ENCODE data around the gene UBASH3B.
"Not testable (repeated sequence)": the region's sequence is repeated elsewhere in the genome, so short reads cannot be mapped to it uniquely, and the experiment has no call there.

Gene UBASH3B

GRCh38 chr11:122717264-122717867, 61.8 kb downstream of the UBASH3B start:
- H3K9ac ChIP-seq (ENCODE audit: low read length) = no peak overlapping the region
- H3K27me3 ChIP-seq (ENCODE audit: control insufficient read depth, insufficient read depth, low read length) = no peaks in the 10 kb centered on the region
- no peak overlapping the region for H3K4me3 ChIP-seq (ENCODE audit: low read length)
- no peaks in the 10 kb centered on the region for H3K36me3 ChIP-seq (ENCODE audit: control insufficient read depth, insufficient read depth, low read length)
- H3K9me3 ChIP-seq (ENCODE audit: control insufficient read depth, low read length) = no peaks in the 10 kb centered on the region
- no peaks in the 10 kb centered on the region for H3K4me1 ChIP-seq (ENCODE audit: control insufficient read depth, insufficient read depth, low read length)

GRCh38 chr11:122720107-122720881, 64.8 kb downstream of the UBASH3B start:
- H3K9me3 ChIP-seq (ENCODE audit: control insufficient read depth, low read length) = no peaks in the 10 kb centered on the region
- H3K4me3 ChIP-seq (ENCODE audit: low read length) = no peak overlapping the region
- H3K36me3 ChIP-seq (ENCODE audit: control insufficient read depth, insufficient read depth, low read length) = no peaks in the 10 kb centered on the region
- H3K4me1 ChIP-seq (ENCODE audit: control insufficient read depth, insufficient read depth, low read length) = no peaks in the 10 kb centered on the region
- H3K27me3 ChIP-seq (ENCODE audit: control insufficient read depth, insufficient read depth, low read length) = no peaks in the 10 kb centered on the region
- no peak overlapping the region for H3K9ac ChIP-seq (ENCODE audit: low read length)

- no peaks in the 10 kb centered on the region for H3K27me3 ChIP-seq (ENCODE audit: control insufficient read depth, insufficient read depth, low read length)
- no peaks in the 10 kb centered on the region for H3K9me3 ChIP-seq (ENCODE audit: control insufficient read depth, low read length)
- no peaks in the 10 kb centered on the region for H3K36me3 ChIP-seq (ENCODE audit: control insufficient read depth, insufficient read depth, low read length)
- H3K4me1 ChIP-seq (ENCODE audit: control insufficient read depth, insufficient read depth, low read length) = no peaks in the 10 kb centered on the region
- H3K9ac ChIP-seq (ENCODE audit: low read length) = no peak overlapping the region
- H3K4me3 ChIP-seq (ENCODE audit: low read length) = no peak overlapping the region
These were observed 65.9 kb downstream of the UBASH3B start for GRCh38 chr11:122721201-122721963.

GRCh38 chr11:122721964-122722266, 66.4 kb downstream of the UBASH3B start:
- no peak overlapping the region for H3K4me3 ChIP-seq (ENCODE audit: low read length)
- no peaks in the 10 kb centered on the region for H3K27me3 ChIP-seq (ENCODE audit: control insufficient read depth, insufficient read depth, low read length)
- H3K9ac ChIP-seq (ENCODE audit: low read length) = no peak overlapping the region
- no peaks in the 10 kb centered on the region for H3K9me3 ChIP-seq (ENCODE audit: control insufficient read depth, low read length)
- H3K36me3 ChIP-seq (ENCODE audit: control insufficient read depth, insufficient read depth, low read length) = no peaks in the 10 kb centered on the region
- no peaks in the 10 kb centered on the region for H3K4me1 ChIP-seq (ENCODE audit: control insufficient read depth, insufficient read depth, low read length)

GRCh38 chr11:122723106-122723505, 67.6 kb downstream of the UBASH3B start:
- no peaks in the 10 kb centered on the region for H3K9me3 ChIP-seq (ENCODE audit: control insufficient read depth, low read length)
- no peak overlapping the region for H3K9ac ChIP-seq (ENCODE audit: low read length)
- H3K36me3 ChIP-seq (ENCODE audit: control insufficient read depth, insufficient read depth, low read length) = no peaks in the 10 kb centered on the region
- no peaks in the 10 kb centered on the region for H3K4me1 ChIP-seq (ENCODE audit: control insufficient read depth, insufficient read depth, low read length)
- H3K4me3 ChIP-seq (ENCODE audit: low read length) = no peak overlapping the region
- H3K27me3 ChIP-seq (ENCODE audit: control insufficient read depth, insufficient read depth, low read length) = no peaks in the 10 kb centered on the region

GRCh38 chr11:122723576-122723975, 68.1 kb downstream of the UBASH3B start:
- Histone ChIP-seq H3K27me3 (ENCODE audit: control insufficient read depth, insufficient read depth, low read length) (no peaks in the 10 kb centered on the region), H3K36me3 (ENCODE audit: control insufficient read depth, insufficient read depth, low read length) (no peaks in the 10 kb centered on the region), H3K4me1 (ENCODE audit: control insufficient read depth, insufficient read depth, low read length) (no peaks in the 10 kb centered on the region), H3K9me3 (ENCODE audit: control insufficient read depth, low read length) (no peaks in the 10 kb centered on the region), H3K9ac (ENCODE audit: low read length) (no peak overlapping the region), H3K4me3 (ENCODE audit: low read length) (no peak overlapping the region)

- H3K4me3 ChIP-seq (ENCODE audit: low read length) = no peak overlapping the region
- H3K9me3 ChIP-seq (ENCODE audit: control insufficient read depth, low read length) = no peaks in the 10 kb centered on the region
- no peak overlapping the region for H3K9ac ChIP-seq (ENCODE audit: low read length)
- H3K36me3 ChIP-seq (ENCODE audit: control insufficient read depth, insufficient read depth, low read length) = no peaks in the 10 kb centered on the region
- H3K4me1 ChIP-seq (ENCODE audit: control insufficient read depth, insufficient read depth, low read length) = no peaks in the 10 kb centered on the region
- H3K27me3 ChIP-seq (ENCODE audit: control insufficient read depth, insufficient read depth, low read length) = no peaks in the 10 kb centered on the region
These were observed 69.0 kb downstream of the UBASH3B start for GRCh38 chr11:122724520-122724919.

- Histone ChIP-seq H3K4me3 (ENCODE audit: low read length) (no peak overlapping the region), H3K4me1 (ENCODE audit: control insufficient read depth, insufficient read depth, low read length) (no peaks in the 10 kb centered on the region), H3K9ac (ENCODE audit: low read length) (no peak overlapping the region), H3K36me3 (ENCODE audit: control insufficient read depth, insufficient read depth, low read length) (no peaks in the 10 kb centered on the region), H3K27me3 (ENCODE audit: control insufficient read depth, insufficient read depth, low read length) (no peaks in the 10 kb centered on the region), H3K9me3 (ENCODE audit: control insufficient read depth, low read length) (no peaks in the 10 kb centered on the region)
These were observed 70.5 kb downstream of the UBASH3B start for GRCh38 chr11:122726028-122726427.

- Histone ChIP-seq H3K27me3 (ENCODE audit: control insufficient read depth, insufficient read depth, low read length) (no peaks in the 10 kb centered on the region), H3K4me3 (ENCODE audit: low read length) (no peak overlapping the region), H3K4me1 (ENCODE audit: control insufficient read depth, insufficient read depth, low read length) (no peaks in the 10 kb centered on the region), H3K36me3 (ENCODE audit: control insufficient read depth, insufficient read depth, low read length) (no peaks in the 10 kb centered on the region), H3K9me3 (ENCODE audit: control insufficient read depth, low read length) (no peaks in the 10 kb centered on the region), H3K9ac (ENCODE audit: low read length) (no peak overlapping the region)
These were observed 71.8 kb downstream of the UBASH3B start for GRCh38 chr11:122727101-122727929.

- H3K9ac ChIP-seq (ENCODE audit: low read length) = no peak overlapping the region
- no peaks in the 10 kb centered on the region for H3K36me3 ChIP-seq (ENCODE audit: control insufficient read depth, insufficient read depth, low read length)
- H3K9me3 ChIP-seq (ENCODE audit: control insufficient read depth, low read length) = no peaks in the 10 kb centered on the region
- no peaks in the 10 kb centered on the region for H3K4me1 ChIP-seq (ENCODE audit: control insufficient read depth, insufficient read depth, low read length)
- no peak overlapping the region for H3K4me3 ChIP-seq (ENCODE audit: low read length)
- no peaks in the 10 kb centered on the region for H3K27me3 ChIP-seq (ENCODE audit: control insufficient read depth, insufficient read depth, low read length)
These were observed 73.0 kb downstream of the UBASH3B start for GRCh38 chr11:122728561-122728960.

- no peaks in the 10 kb centered on the region for H3K9me3 ChIP-seq (ENCODE audit: control insufficient read depth, low read length)
- H3K4me3 ChIP-seq (ENCODE audit: low read length) = no peak overlapping the region
- no peaks in the 10 kb centered on the region for H3K36me3 ChIP-seq (ENCODE audit: control insufficient read depth, insufficient read depth, low read length)
- H3K27me3 ChIP-seq (ENCODE audit: control insufficient read depth, insufficient read depth, low read length) = no peaks in the 10 kb centered on the region
- H3K4me1 ChIP-seq (ENCODE audit: control insufficient read depth, insufficient read depth, low read length) = peaks cover 2% of the 10 kb centered on the region
- H3K9ac ChIP-seq (ENCODE audit: low read length) = no peak overlapping the region
These were observed 73.6 kb downstream of the UBASH3B start for GRCh38 chr11:122729139-122729538.

- H3K9ac ChIP-seq (ENCODE audit: low read length); H3K36me3 ChIP-seq (ENCODE audit: control insufficient read depth, insufficient read depth, low read length); H3K4me1 ChIP-seq (ENCODE audit: control insufficient read depth, insufficient read depth, low read length); H3K4me3 ChIP-seq (ENCODE audit: low read length); H3K27me3 ChIP-seq (ENCODE audit: control insufficient read depth, insufficient read depth, low read length); H3K9me3 ChIP-seq (ENCODE audit: control insufficient read depth, low read length): not testable (repeated sequence)
These were observed 75.2 kb downstream of the UBASH3B start for GRCh38 chr11:122730694-122731093.
